GM23248 (cell line): ENCODE measurements around the gene ZFYVE26.

ENCODE experiments used
- EZH2 ChIP-seq: fragments of 200-600 bp; sonication (generic); IDR thresholded peaks from 2 replicates; pipeline ENCODE4 v1.6.1; 2018; ENCODE audit warnings: antibody characterized with exemption, mild to moderate bottlenecking; ENCODE audit not compliant: insufficient read depth, poor library complexity, severe bottlenecking
- EZH2phosphoT487 ChIP-seq: fragments of 200-600 bp; sonication (generic); IDR thresholded peaks from 2 replicates; pipeline ENCODE4 v1.6.1; 2018; ENCODE audit warnings: antibody characterized with exemption, moderate library complexity, mild to moderate bottlenecking, low read depth; ENCODE audit not compliant: insufficient read depth

DNA sequence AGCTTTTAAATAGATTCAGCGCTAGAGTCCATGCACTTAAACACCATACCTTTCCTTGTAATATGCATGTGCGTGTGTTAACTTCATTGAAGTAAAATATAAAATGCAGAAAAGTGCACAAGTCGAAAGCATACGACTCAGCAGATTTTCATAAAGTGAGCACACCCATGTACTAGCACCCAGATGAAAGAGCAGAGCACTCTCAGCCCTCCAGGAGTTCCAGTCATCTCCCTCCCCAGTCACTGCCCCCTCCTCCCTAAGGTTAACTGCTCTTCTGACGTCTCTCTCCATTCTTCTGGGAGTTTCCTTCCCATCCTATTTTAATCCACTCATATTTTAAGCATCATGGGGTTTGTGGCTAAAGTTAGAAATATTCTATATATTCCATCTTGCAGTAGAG is 94.5 kb downstream of the ZFYVE26 start:
- TF ChIP-seq EZH2, result no peak
- TF ChIP-seq EZH2phosphoT487, result no peak
